Measurements from ENCODE around the gene GPR17. TPM values are rescaled to one million over a fixed set of nuclear protein-coding genes. Genes with fewer than 3 reads are reported as not detected.

Gene GPR17
- polyA plus RNA-seq, 1 donor (not counting 4 experiments of a cell fraction or from before 2014, with no cell fraction given) = not detected

DNA sequence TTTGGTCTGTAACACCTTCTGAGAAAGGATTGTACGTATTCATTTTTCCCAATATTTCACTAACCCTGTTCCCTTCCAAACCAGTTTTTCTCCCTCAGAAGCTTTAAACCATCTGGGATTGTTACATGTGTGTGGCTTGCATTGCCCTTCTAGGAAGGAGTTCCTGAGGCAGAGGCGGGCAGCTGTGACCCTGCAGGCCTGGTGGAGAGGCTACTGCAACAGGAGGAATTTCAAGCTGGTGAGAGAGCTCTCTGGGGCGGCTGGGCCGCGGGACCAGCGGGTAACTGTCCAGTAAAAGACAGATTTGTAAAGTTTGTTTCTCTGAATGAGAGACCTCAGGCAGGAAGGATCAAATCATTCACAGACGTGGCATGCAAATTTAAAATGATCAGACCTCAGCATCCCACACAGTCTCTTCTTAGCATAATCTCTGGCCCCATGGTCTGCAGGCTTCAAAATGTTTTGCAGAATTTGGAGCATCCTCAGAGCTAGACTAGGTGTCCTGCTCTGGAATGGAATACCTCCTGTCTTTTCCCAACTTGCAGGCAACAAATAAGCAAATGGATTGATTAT is 40.2 kb upstream of the GPR17 start:
- dilution Hi-C loops (cut with MboI; ENCODE audit: extremely low pct_ligation_motif_present, low sequenced_read_pairs) = no loop called here
- Histone ChIP-seq H3K9me1 (ENCODE audit: control insufficient read depth, extremely low read depth, insufficient read depth, low read length) (no peaks in the 10 kb centered on the region), H3K27me3 (ENCODE audit: control insufficient read depth, extremely low read depth, insufficient read depth, low read length) (peaks cover 3% of the 10 kb centered on the region), H4K20me1 (ENCODE audit: control insufficient read depth, extremely low read depth, insufficient read depth, low read length) (no peaks in the 10 kb centered on the region), H3K9me3 (ENCODE audit: control insufficient read depth, low read depth, low read length) (no peaks in the 10 kb centered on the region), H3K27ac (ENCODE audit: control insufficient read depth, insufficient read depth, low read length) (no peak overlapping the region), H3K79me2 (ENCODE audit: control insufficient read depth, insufficient read depth, low read length) (no peaks in the 10 kb centered on the region), H3K4me3 (ENCODE audit: control insufficient read depth in 2 of 3, extremely low read depth in 1 of 3, insufficient read depth in 2 of 3, low read depth in 1 of 3, low read length in 3 of 3) (no peak overlapping the region), H3K36me3 (ENCODE audit: control insufficient read depth in 2 of 2, extremely low read depth in 1 of 2, insufficient read depth in 2 of 2, low read length in 2 of 2) (no peaks in the 10 kb centered on the region), H3K4me2 (ENCODE audit: control insufficient read depth, extremely low read depth, insufficient read depth, low read depth, low read length) (no peak overlapping the region), H3K9ac (ENCODE audit: control insufficient read depth, extremely low read depth, insufficient read depth, low read length) (no peak overlapping the region), H2AFZ (ENCODE audit: control insufficient read depth, low read length) (no peak overlapping the region), H3K4me1 (ENCODE audit: control insufficient read depth, extremely low read depth, insufficient read depth, low read length) (no peaks in the 10 kb centered on the region)
- DNase-seq (ENCODE audit: low read depth, low spot score) (no peak), FAIRE-seq (no peak)
- TF ChIP-seq EZH2 (IDR thresholded peaks at IDR 0.05; ENCODE audit: low read length) = no peak
- TF ChIP-seq, protein P1, sequence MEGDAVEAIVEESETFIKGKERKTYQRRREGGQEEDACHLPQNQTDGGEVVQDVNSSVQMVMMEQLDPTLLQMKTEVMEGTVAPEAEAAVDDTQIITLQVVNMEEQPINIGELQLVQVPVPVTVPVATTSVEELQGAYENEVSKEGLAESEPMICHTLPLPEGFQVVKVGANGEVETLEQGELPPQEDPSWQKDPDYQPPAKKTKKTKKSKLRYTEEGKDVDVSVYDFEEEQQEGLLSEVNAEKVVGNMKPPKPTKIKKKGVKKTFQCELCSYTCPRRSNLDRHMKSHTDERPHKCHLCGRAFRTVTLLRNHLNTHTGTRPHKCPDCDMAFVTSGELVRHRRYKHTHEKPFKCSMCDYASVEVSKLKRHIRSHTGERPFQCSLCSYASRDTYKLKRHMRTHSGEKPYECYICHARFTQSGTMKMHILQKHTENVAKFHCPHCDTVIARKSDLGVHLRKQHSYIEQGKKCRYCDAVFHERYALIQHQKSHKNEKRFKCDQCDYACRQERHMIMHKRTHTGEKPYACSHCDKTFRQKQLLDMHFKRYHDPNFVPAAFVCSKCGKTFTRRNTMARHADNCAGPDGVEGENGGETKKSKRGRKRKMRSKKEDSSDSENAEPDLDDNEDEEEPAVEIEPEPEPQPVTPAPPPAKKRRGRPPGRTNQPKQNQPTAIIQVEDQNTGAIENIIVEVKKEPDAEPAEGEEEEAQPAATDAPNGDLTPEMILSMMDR (optimal IDR thresholded peaks at IDR 0.05 in 1 of 3, IDR thresholded peaks at IDR 0.05 in 1 of 3, conservative IDR thresholded peaks at IDR 0.05 in 1 of 3; ENCODE audit: extremely low read depth in 1 of 3, insufficient read depth in 2 of 3, low read length in 3 of 3) = no peak

DNA sequence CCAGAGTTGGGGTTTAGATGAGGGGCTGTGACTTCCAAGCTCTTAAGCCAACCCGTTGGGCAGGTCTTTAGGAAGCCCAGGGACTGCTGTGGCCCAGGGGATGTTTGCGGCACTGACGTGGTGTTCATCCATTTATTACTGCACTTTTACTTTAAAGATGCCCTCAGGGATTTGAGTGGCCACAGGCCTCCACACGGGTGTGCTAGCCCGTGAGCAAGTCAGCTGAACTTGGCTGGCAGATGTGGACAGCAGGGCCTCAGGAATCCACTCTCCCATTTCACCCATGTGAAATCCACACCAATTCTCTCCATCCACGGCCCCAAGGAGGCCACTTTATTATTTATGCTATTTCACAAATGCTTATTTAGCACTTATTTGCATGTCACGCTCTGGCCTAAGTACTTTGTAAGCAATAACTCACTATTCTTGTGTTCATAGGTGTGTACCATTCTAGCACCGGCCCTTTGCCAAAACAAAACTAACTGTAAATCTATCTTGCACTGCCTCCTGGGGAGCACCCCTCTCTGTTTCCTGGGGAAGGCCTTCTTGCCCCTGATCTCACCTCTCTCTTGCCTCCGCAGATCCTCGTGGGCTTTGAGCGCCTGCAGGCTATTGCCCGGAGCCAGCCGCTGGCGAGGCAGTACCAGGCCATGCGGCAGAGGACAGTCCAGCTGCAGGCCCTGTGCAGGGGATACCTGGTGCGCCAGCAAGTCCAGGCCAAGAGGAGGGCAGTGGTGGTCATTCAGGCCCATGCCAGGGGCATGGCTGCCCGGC is 39.1 kb upstream of the GPR17 start:
- H3K9me3 ChIP-seq (ENCODE audit: control insufficient read depth, low read depth, low read length) = no peaks in the 10 kb centered on the region
- H3K9me1 ChIP-seq (ENCODE audit: control insufficient read depth, extremely low read depth, insufficient read depth, low read length) = no peaks in the 10 kb centered on the region
- TF ChIP-seq, protein P1 (optimal IDR thresholded peaks at IDR 0.05 in 1 of 3, IDR thresholded peaks at IDR 0.05 in 1 of 3, conservative IDR thresholded peaks at IDR 0.05 in 1 of 3; ENCODE audit: extremely low read depth in 1 of 3, insufficient read depth in 2 of 3, low read length in 3 of 3) = no peak
- TF ChIP-seq EZH2 (IDR thresholded peaks at IDR 0.05; ENCODE audit: low read length) = no peak
- H3K27me3 ChIP-seq (ENCODE audit: control insufficient read depth, extremely low read depth, insufficient read depth, low read length) = peaks cover 3% of the 10 kb centered on the region
- DNase-seq (ENCODE audit: low read depth, low spot score) (no peak), FAIRE-seq (no peak)
- H3K9ac ChIP-seq (ENCODE audit: control insufficient read depth, extremely low read depth, insufficient read depth, low read length) = no peak overlapping the region
- H3K4me1 ChIP-seq (ENCODE audit: control insufficient read depth, extremely low read depth, insufficient read depth, low read length) = no peaks in the 10 kb centered on the region
- dilution Hi-C loops (cut with MboI; ENCODE audit: extremely low pct_ligation_motif_present, low sequenced_read_pairs) = no loop called here
- no peak overlapping the region for H3K4me3 ChIP-seq (ENCODE audit: control insufficient read depth in 2 of 3, extremely low read depth in 1 of 3, insufficient read depth in 2 of 3, low read depth in 1 of 3, low read length in 3 of 3)
- H4K20me1 ChIP-seq (ENCODE audit: control insufficient read depth, extremely low read depth, insufficient read depth, low read length) = no peaks in the 10 kb centered on the region
- H2AFZ ChIP-seq (ENCODE audit: control insufficient read depth, low read length) = no peak overlapping the region
- H3K27ac ChIP-seq (ENCODE audit: control insufficient read depth, insufficient read depth, low read length) = no peak overlapping the region
- no peak overlapping the region for H3K4me2 ChIP-seq (ENCODE audit: control insufficient read depth, extremely low read depth, insufficient read depth, low read depth, low read length)
- H3K79me2 ChIP-seq (ENCODE audit: control insufficient read depth, insufficient read depth, low read length) = no peaks in the 10 kb centered on the region
- no peaks in the 10 kb centered on the region for H3K36me3 ChIP-seq (ENCODE audit: control insufficient read depth in 2 of 2, extremely low read depth in 1 of 2, insufficient read depth in 2 of 2, low read length in 2 of 2)

All from keratinocyte (primary cell).